ENCODE measurements around the gene SPEG.

Gene SPEG

GRCh38 chr2:219423652-219424377, 10.8 kb upstream of the SPEG start:
- no peak for DNase-seq (ENCODE audit: low read depth in 2 of 2, low spot score in 1 of 2)

DNA sequence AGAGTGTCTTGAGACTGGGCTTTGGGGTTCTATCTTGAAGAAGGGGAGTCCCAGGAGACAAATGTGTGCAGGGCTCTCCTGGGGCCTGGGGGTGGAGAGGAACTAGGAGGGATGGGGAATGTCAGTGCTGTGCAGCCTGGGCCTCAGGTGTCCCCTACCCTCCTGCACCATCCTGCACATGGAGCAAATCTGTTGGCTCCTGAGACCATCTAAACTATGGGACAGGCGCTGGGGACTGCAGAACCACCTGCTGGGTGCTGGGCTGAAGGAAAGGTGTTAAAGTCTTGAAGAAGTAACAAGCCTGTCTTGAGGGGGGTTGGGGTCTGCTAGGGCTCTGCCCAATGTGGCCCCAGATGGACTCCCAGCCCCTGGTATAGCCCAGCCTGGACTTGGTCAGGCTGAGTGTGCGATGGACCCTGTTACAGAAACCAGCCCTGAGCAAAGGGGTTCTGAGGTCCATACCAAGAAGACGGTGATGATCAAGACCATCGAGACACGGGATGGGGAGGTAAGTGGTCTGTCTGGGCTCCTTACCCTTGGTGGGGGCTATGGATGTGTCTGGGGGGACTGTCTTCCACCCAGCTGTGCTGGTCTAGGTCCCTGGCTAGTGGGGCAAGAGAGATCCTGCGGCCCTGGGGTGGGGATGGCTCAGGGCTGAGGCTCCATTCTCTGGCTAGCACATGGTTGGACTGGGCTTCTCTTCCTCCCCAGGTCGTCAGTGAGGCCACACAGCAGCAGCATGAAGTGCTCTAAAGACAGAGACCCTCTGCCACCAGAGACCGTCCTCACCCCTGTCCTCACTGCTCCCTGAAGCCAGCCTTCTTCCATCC, 9.2 kb upstream of the SPEG start:
- no peak for DNase-seq (ENCODE audit: low read depth in 2 of 2, low spot score in 1 of 2)

GRCh38 chr2:219426068-219426443, 8.6 kb upstream of the SPEG start:
- no peak for DNase-seq (ENCODE audit: low read depth in 2 of 2, low spot score in 1 of 2)

- DNase-seq (ENCODE audit: low read depth in 2 of 2, low spot score in 1 of 2), result no peak
Observed at GRCh38 chr2:219426534-219427136, 8.0 kb upstream of the SPEG start.

DNA sequence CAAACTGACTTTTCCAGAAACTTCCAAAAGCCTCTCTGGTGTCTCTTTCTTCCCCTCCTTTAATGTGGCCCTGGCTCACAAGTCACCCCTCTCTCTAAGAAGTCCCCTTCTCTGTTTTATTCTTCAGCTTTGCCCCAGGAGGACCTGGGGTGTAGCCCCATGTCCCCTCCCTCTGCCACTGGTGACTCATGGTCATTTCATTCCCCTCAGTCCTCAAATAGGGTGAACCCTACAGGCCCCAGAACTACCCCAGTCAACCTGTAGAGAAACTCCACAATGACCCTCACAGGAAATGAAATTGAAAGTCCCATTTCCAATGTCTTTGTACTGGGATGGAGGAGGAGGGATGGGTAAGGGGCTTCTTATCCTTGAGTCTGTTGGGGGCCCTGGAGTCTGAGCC, 6.2 kb upstream of the SPEG start:
- DNase-seq (ENCODE audit: low read depth in 2 of 2, low spot score in 1 of 2), result no peak

- no peak for DNase-seq (ENCODE audit: low read depth in 2 of 2, low spot score in 1 of 2)
Observed at GRCh38 chr2:219429958-219430606, 4.6 kb upstream of the SPEG start.

- DNase-seq (ENCODE audit: low read depth in 2 of 2, low spot score in 1 of 2), result no peak
Observed at GRCh38 chr2:219430633-219431615, 3.7 kb upstream of the SPEG start.

DNA sequence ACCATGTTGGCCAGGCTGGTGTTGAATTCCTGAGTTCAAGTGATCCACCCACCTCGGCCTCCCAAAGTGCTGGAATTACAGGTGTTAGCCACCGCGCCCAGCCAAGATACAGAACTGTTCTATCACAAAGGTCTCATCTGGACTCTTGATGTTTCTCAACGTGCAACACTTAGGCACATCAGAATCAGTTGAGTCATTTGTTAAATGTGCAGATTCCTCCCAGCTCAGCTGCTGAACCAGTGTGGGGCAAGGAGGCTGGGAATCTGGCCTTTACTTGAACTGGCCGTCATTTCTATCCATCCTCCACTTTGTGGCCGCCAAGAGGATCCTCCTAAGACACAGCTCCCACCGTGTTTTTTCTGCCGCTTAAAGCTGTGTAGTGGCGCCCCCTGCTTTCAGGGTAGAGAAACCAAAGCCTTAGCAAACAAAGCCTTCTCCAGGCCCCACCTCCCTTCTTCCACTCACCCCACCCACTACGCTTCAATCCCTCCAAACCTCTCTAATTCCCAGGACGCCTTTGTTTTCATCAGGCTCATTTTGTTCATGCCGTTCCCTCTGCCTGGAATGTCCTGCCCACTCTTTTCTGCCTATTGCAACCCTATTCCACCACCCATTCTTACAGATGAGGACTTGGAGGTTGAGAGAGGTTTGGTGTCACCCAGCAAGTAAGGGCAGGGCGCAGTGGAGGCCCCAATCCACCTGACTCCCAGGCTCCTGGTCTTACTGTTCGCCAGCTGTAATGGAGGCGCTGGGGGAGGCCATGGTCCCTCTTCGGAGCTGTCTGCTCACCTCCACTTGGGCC, 776 bp upstream of the SPEG start:
- DNase-seq (ENCODE audit: low read depth in 2 of 2, low spot score in 1 of 2), result no peak

DNA sequence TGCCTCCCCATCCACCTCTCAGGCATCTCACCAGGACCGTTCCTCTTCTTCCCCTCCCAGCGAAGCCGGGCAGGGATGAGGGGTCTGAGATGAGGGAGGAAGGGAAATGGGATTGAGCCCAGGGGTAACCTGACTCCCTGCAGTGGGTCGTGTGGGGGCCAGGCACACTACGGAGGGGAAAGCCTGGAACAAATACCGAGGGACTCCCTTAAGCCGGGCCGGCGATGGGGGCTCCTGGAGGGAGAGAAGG, 250 bp upstream of the SPEG start:
- no peak for DNase-seq (ENCODE audit: low read depth in 2 of 2, low spot score in 1 of 2)

DNA sequence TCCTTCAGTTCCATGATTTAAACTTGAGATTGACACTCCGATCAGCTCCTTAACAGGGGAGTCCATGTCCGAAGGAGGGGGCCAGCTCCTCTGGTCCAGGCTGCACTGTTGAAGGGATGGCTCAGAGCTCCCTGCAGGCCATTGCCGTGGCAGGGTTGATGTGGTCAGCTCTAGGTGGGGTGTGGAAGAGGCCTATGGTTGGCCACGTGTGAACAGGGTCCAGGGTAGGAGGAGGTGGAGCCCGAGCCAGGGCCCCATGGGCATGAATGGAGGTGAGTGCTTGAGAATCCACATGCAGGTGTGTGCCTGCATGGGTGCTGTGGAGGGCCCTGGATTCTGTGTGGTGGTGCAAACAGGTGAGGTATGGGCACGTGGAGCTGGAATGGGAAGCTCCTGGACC, 1.1 kb downstream of the SPEG start:
- DNase-seq (ENCODE audit: low read depth in 2 of 2, low spot score in 1 of 2), result no peak

GRCh38 chr2:219436491-219436890, 1.8 kb downstream of the SPEG start:
- DNase-seq (ENCODE audit: low read depth in 2 of 2, low spot score in 1 of 2), result no peak

DNA sequence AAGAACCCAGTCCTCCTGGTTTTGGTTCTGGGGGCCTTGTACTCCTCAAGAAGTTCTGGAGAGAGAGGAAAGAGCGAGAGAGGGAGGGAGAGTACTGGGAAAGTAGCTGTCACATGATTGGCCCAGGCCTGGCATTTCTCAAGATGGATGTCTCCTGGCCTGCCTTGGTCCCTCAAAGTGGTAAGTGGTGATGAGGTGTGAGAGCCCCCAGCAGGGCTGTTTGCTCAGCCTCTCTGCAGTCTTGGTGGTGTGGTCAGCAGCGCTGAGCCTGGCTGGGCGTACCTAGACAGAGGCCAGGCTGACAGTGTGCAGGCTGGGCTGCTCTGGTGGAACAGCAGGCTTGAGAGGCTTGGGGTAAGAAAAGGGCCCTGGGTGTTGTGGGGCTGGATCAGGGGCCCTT, 2.5 kb downstream of the SPEG start:
- no peak for DNase-seq (ENCODE audit: low read depth in 2 of 2, low spot score in 1 of 2)

DNA sequence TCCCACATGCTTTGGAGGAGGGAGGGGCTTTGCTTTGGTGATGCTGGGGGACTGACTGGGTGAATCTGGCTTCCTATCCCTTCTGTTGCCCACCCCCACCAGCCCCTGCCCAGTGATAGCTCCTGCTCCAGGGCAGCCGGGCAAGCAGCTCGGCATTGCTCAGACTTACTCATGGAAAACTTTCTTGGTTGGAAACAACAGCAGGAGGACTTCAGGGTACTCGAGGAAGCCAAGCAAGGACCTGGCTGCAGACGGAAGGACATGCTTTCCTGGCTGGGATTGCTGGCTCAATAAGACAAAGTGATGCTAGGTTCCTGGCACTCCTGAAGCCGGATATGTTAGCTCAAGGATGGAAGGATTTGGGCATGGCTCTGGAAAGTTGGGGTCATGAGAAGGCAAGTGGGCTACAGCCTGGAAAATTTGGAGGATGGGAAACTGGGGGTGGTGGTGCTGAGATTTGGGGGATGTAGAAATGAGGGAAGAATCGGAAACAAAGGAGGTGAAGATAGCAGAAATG, 3.1 kb downstream of the SPEG start:
- DNase-seq (ENCODE audit: low read depth in 2 of 2, low spot score in 1 of 2), result no peak

- DNase-seq (ENCODE audit: low read depth in 2 of 2, low spot score in 1 of 2), result no peak
Observed at GRCh38 chr2:219438453-219438852, 3.8 kb downstream of the SPEG start.

DNA sequence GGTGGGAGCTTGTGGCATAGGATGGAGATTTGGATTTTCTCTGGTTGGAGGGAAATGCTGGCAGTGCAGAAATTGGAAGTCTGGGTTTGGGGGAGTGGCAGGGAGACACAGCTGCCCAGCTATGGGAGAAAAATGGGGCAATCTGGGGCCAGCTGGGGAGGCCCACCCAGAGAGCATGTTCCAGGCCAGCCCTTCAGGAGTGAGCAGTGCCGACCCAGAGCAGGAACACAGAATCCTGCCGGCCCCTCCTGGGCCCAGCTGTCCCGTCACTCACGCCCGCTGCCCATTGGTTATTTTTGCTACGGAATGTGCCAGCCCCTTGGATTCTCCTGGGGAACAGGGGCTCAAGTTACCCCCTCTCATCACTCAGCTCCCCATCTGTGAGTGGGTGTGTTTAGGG, 4.9 kb downstream of the SPEG start:
- no peak for DNase-seq (ENCODE audit: low read depth in 2 of 2, low spot score in 1 of 2)

GRCh38 chr2:219440388-219441256, 6.0 kb downstream of the SPEG start:
- DNase-seq (ENCODE audit: low read depth in 2 of 2, low spot score in 1 of 2), result no peak

- peak in 1 of 2 donors; percentile 39 for DNase-seq (ENCODE audit: low read depth in 2 of 2, low spot score in 1 of 2)
Observed at GRCh38 chr2:219441451-219442255, 7.0 kb downstream of the SPEG start.
